AG04449 (cell line): ENCODE data around the gene KPNA3.
A peak's percentile ranks its signal among the peaks of the same experiment; 100 is the strongest.

Experiments
- CTCF ChIA-PET: fragments of 350-600 bp; formaldehyde crosslinking; extraction: SDS; loops from one replicate; lab custom pipeline; 2021; ENCODE audit warnings: antibody characterized with exemption; lab: Yijun Ruan, JAX
- POLR2A ChIA-PET: fragments of 400-600, 350-600 bp; formaldehyde crosslinking; extraction: SDS; loops from one replicate; lab custom pipeline; 2020; ENCODE audit warnings: antibody characterized with exemption, inconsistent platforms; lab: Yijun Ruan, JAX
- DNase-seq: peaks from one replicate; pipeline ENCODE4 v3.0.0-alpha.2; 2010; ENCODE audit warnings: low read depth, low spot score
- H3K4me3 ChIP-seq: 2 replicates; pipeline ENCODE4 v1.5.1; 2011; ENCODE audit warnings: low read depth, mild to moderate bottlenecking, control low read depth, low read length
- CTCF ChIP-seq: IDR thresholded peaks from one replicate; pipeline ENCODE4 v1.5.1; 2011; ENCODE audit warnings: mild to moderate bottlenecking, moderate library complexity, low read length, control low read depth, inconsistent platforms; ENCODE audit not compliant: insufficient read depth; ENCODE audit errors: missing control alignments

The KPNA3 gene

GRCh38 chr13:49681842-49682435, 110.5 kb downstream of the KPNA3 start:
- no peak for TF ChIP-seq CTCF
- DNase-seq: no peak
- POLR2A ChIA-PET: interaction anchor here (1.8 kb wide), 1 partner anchor 9 kb away, joined by 5 read pairs; the partner anchor contains the start of gene EBPL
- CTCF ChIA-PET: interaction anchor here (1.0 to 3.0 kb wide), 4 partner anchors 11 to 167 kb away, joined by 3 to 16 read pairs (median 4); no protein-coding TSS in a partner anchor
- no peak overlapping the region for H3K4me3 ChIP-seq

- peak; percentile 21 for TF ChIP-seq CTCF
- POLR2A ChIA-PET: no interaction called here
- CTCF ChIA-PET: interaction anchor here (0.6 to 2.7 kb wide), 9 partner anchors 9 to 1390 kb away, joined by 3 to 20 read pairs (median 4); no protein-coding TSS in a partner anchor
- H3K4me3 ChIP-seq: no peak overlapping the region
- DNase-seq: no peak
These were observed 113.2 kb downstream of the KPNA3 start for GRCh38 chr13:49679246-49679645.

GRCh38 chr13:49678191-49678914, 114.1 kb downstream of the KPNA3 start:
- ChIA-PET POLR2A (no interaction called here), CTCF (interaction anchor here (0.6 to 2.7 kb wide), 6 partner anchors 8 to 1393 kb away, joined by 3 to 20 read pairs (median 4); no protein-coding TSS in a partner anchor)
- TF ChIP-seq CTCF: no peak
- no peak overlapping the region for H3K4me3 ChIP-seq
- no peak for DNase-seq

GRCh38 chr13:49676581-49677298, 115.7 kb downstream of the KPNA3 start:
- CTCF ChIA-PET: interaction anchor here (0.6 kb wide), 1 partner anchor 42 kb away, joined by 3 read pairs; no protein-coding TSS in a partner anchor
- POLR2A ChIA-PET: no interaction called here

GRCh38 chr13:49670828-49671227, 121.7 kb downstream of the KPNA3 start:
- no peak for DNase-seq
- no peak overlapping the region for H3K4me3 ChIP-seq
- ChIA-PET POLR2A (no interaction called here), CTCF (interaction anchor here (1.0 to 3.9 kb wide), 20 partner anchors 9 to 1401 kb away, joined by 3 to 22 read pairs (median 4); partner anchors contain the start of gene SPRYD7)
- no peak for TF ChIP-seq CTCF

More at GRCh38 chr13:49676581-49677298, 115.7 kb downstream of the KPNA3 start:
- DNase-seq: no peak
- TF ChIP-seq CTCF: no peak
- H3K4me3 ChIP-seq: no peak overlapping the region
